Loucy (cell line): ENCODE results near the gene PVALB.

Experiments
- H2AFZ ChIP-seq: fragments of 200-600 bp; sonication (generic); 2 replicates; pipeline ENCODE4 v1.6.0; 2016; ENCODE audit warnings: antibody characterized with exemption, mild to moderate bottlenecking, low read length, moderate library complexity
- H3F3A ChIP-seq: fragments of 200-600 bp; 2 replicates; pipeline ENCODE4 v1.6.0; 2016; ENCODE audit warnings: antibody characterized with exemption, low read depth, mild to moderate bottlenecking
- H3K27me3 ChIP-seq: fragments of 200-600 bp; sonication (generic); 2 replicates; pipeline ENCODE4 v1.6.1; 2014; ENCODE audit warnings: low read length, mild to moderate bottlenecking; ENCODE audit not compliant: insufficient read depth, poor library complexity, severe bottlenecking
- H3K36me3 ChIP-seq: fragments of 200-600 bp; sonication (generic); 2 replicates; pipeline ENCODE4 v1.6.1; 2016; ENCODE audit warnings: low read length; ENCODE audit not compliant: insufficient read depth
- H3K4me1 ChIP-seq: fragments of 200-600 bp; sonication (generic); 2 replicates; pipeline ENCODE4 v1.5.1; 2014; ENCODE audit warnings: low read length, mild to moderate bottlenecking; ENCODE audit not compliant: insufficient read depth, poor library complexity, severe bottlenecking
- H3K4me2 ChIP-seq: fragments of 200-600 bp; sonication (generic); 2 replicates; pipeline ENCODE4 v1.6.0; 2014; ENCODE audit warnings: antibody characterized with exemption, low read length, low read depth, mild to moderate bottlenecking; ENCODE audit not compliant: poor library complexity, severe bottlenecking
- H3K4me3 ChIP-seq: fragments of 200-600 bp; sonication (generic); 2 replicates; pipeline ENCODE4 v1.5.1; 2014; ENCODE audit warnings: low read length, mild to moderate bottlenecking, mixed read lengths; ENCODE audit not compliant: poor library complexity, severe bottlenecking
- H3K79me2 ChIP-seq: fragments of 200-600 bp; sonication (generic); 2 replicates; pipeline ENCODE4 v1.6.1; 2014; ENCODE audit warnings: low read length; ENCODE audit not compliant: insufficient read depth
- H3K9ac ChIP-seq: fragments of 200-600 bp; sonication (generic); 2 replicates; pipeline ENCODE4 v1.6.0; 2014; ENCODE audit warnings: mild to moderate bottlenecking, low read depth, low read length, moderate library complexity; ENCODE audit not compliant: poor library complexity, severe bottlenecking
- H3K9me2 ChIP-seq: fragments of 200-600 bp; sonication (generic); replicated peaks from 2 replicates; pipeline ENCODE4 v1.6.1; 2016; ENCODE audit warnings: low read depth, low read length, mixed read lengths
- H3K9me3 ChIP-seq: fragments of 200-600 bp; sonication (generic); 2 replicates; pipeline ENCODE4 v1.6.1; 2014; ENCODE audit warnings: mild to moderate bottlenecking, antibody characterized with exemption, low read length, low read depth; ENCODE audit not compliant: insufficient read depth
- H4K20me1 ChIP-seq: fragments of 200-600 bp; sonication (generic); 2 replicates; pipeline ENCODE4 v1.6.0; 2014; ENCODE audit warnings: antibody characterized with exemption, low read length, mild to moderate bottlenecking; ENCODE audit not compliant: insufficient read depth, poor library complexity, severe bottlenecking
- EZH2phosphoT487 ChIP-seq: fragments of 200-600 bp; IDR thresholded peaks from 2 replicates; pipeline ENCODE4 v1.6.1; 2018; ENCODE audit warnings: antibody characterized with exemption, mild to moderate bottlenecking, moderate library complexity, borderline replicate concordance
- TF ChIP-seq, protein P1 (sequence below): fragments of 200-600 bp; sonication (generic); conservative IDR thresholded peaks from 2 replicates; pipeline ENCODE4 v1.5.1; 2014; ENCODE audit warnings: mild to moderate bottlenecking, antibody characterized with exemption, low read length

Gene PVALB

GRCh38 chr22:36860821-36861659, 44.2 kb upstream of the PVALB start, which contains the start of gene NCF4:
Gene NCF4, plus strand, starts transcription at chr22:36861006. Its CDS starts 166 bp downstream, at chr22:36861172.
- H3K9me2 ChIP-seq, result no peaks in the 10 kb centered on the region
- no peak within 1 kb of the TSS for H3K4me3 ChIP-seq
- no peaks in the 10 kb centered on the region for H3K4me1 ChIP-seq
- H4K20me1 ChIP-seq, result no peaks in the 10 kb centered on the region
- H3K79me2 ChIP-seq, result no peaks in the 10 kb centered on the region
- H3K4me2 ChIP-seq, result no peak within 1 kb of the TSS
- no peaks in the 10 kb centered on the region for H3K27me3 ChIP-seq
- no peak within 1 kb of the TSS for H3K9ac ChIP-seq
- H3F3A ChIP-seq, result no peaks in the 10 kb centered on the region
- TF ChIP-seq, protein P1, sequence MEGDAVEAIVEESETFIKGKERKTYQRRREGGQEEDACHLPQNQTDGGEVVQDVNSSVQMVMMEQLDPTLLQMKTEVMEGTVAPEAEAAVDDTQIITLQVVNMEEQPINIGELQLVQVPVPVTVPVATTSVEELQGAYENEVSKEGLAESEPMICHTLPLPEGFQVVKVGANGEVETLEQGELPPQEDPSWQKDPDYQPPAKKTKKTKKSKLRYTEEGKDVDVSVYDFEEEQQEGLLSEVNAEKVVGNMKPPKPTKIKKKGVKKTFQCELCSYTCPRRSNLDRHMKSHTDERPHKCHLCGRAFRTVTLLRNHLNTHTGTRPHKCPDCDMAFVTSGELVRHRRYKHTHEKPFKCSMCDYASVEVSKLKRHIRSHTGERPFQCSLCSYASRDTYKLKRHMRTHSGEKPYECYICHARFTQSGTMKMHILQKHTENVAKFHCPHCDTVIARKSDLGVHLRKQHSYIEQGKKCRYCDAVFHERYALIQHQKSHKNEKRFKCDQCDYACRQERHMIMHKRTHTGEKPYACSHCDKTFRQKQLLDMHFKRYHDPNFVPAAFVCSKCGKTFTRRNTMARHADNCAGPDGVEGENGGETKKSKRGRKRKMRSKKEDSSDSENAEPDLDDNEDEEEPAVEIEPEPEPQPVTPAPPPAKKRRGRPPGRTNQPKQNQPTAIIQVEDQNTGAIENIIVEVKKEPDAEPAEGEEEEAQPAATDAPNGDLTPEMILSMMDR, result no peak
- no peak for TF ChIP-seq EZH2phosphoT487
- peak within 1 kb of the TSS; percentile 49; the same call in 1 of the 2 replicates for H2AFZ ChIP-seq
- no peaks in the 10 kb centered on the region for H3K9me3 ChIP-seq
- H3K36me3 ChIP-seq, result no peaks in the 10 kb centered on the region

GRCh38 chr22:36860438-36860820, 43.6 kb upstream of the PVALB start:
- H3K79me2 ChIP-seq, result no peaks in the 10 kb centered on the region
- H3K4me3 ChIP-seq, result no peak overlapping the region
- no peaks in the 10 kb centered on the region for H3K36me3 ChIP-seq
- H3K27me3 ChIP-seq, result no peaks in the 10 kb centered on the region
- H3K4me1 ChIP-seq, result no peaks in the 10 kb centered on the region
- H3K4me2 ChIP-seq, result no peak overlapping the region
- H3K9me2 ChIP-seq, result no peaks in the 10 kb centered on the region
- peak overlapping the region; percentile 49; the same call in 1 of the 2 replicates for H2AFZ ChIP-seq
- no peak for TF ChIP-seq EZH2phosphoT487
- TF ChIP-seq, protein P1, result no peak
- H3K9me3 ChIP-seq, result no peaks in the 10 kb centered on the region
- no peaks in the 10 kb centered on the region for H4K20me1 ChIP-seq
- H3F3A ChIP-seq, result no peaks in the 10 kb centered on the region
- no peak overlapping the region for H3K9ac ChIP-seq

DNA sequence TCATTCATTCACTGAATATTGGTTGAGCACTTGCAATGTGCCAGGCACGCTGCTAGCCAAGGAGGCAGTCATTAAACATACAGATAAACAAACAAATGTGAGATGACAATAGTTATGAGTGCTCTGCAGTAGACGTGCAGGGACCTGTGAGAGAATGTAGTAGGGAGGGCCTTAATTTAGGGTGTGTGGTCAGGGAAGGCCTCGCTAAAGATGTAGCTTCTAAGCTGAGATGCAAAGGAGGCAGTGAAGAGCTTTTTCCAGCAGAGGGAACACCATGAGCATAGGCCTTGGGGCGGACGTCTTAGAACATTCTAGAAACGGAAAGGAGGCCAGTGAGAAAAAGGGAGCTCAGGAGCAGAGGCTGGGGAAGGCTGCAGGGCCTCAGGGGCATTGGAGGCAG, 43.2 kb upstream of the PVALB start:
- no peak overlapping the region for H2AFZ ChIP-seq

More for the DNA sequence above, 43.2 kb upstream of the PVALB start:
- no peaks in the 10 kb centered on the region for H3K36me3 ChIP-seq
- H3K4me1 ChIP-seq, result no peaks in the 10 kb centered on the region
- H3K9ac ChIP-seq, result no peak overlapping the region
- no peaks in the 10 kb centered on the region for H3K9me3 ChIP-seq
- no peak overlapping the region for H3K4me3 ChIP-seq
- TF ChIP-seq, protein P1, result no peak
- no peak for TF ChIP-seq EZH2phosphoT487
- H3K27me3 ChIP-seq, result no peaks in the 10 kb centered on the region
- no peaks in the 10 kb centered on the region for H4K20me1 ChIP-seq
- H3K79me2 ChIP-seq, result no peaks in the 10 kb centered on the region
- H3K9me2 ChIP-seq, result no peaks in the 10 kb centered on the region
- H3K4me2 ChIP-seq, result no peak overlapping the region
- no peaks in the 10 kb centered on the region for H3F3A ChIP-seq
